ENCODE measurements around the gene DHX8.
"Not testable (repeated sequence)": the region's sequence is repeated elsewhere in the genome, so short reads cannot be mapped to it uniquely, and the experiment has no call there.

The DHX8 gene

GRCh38 chr17:43464046-43464445 is 19.7 kb upstream of the DHX8 start:
- Histone ChIP-seq H3K4me3 (ENCODE audit: low read depth, low read length) (no peak overlapping the region), H3K4me1 (ENCODE audit: control insufficient read depth, insufficient read depth, low read length) (no peaks in the 10 kb centered on the region), H3K9me3 (ENCODE audit: control insufficient read depth, insufficient read depth, low read length) (no peaks in the 10 kb centered on the region), H3K27me3 (ENCODE audit: control insufficient read depth, insufficient read depth, low read length) (no peaks in the 10 kb centered on the region), H3K9ac (ENCODE audit: low read depth, low read length) (no peak overlapping the region), H3K36me3 (ENCODE audit: control insufficient read depth, insufficient read depth, low read length) (no peaks in the 10 kb centered on the region)

GRCh38 chr17:43465049-43465448 is 18.7 kb upstream of the DHX8 start:
- H3K9ac ChIP-seq (ENCODE audit: low read depth, low read length), result no peak overlapping the region
- H3K4me1 ChIP-seq (ENCODE audit: control insufficient read depth, insufficient read depth, low read length), result no peaks in the 10 kb centered on the region
- H3K27me3 ChIP-seq (ENCODE audit: control insufficient read depth, insufficient read depth, low read length), result no peaks in the 10 kb centered on the region
- H3K36me3 ChIP-seq (ENCODE audit: control insufficient read depth, insufficient read depth, low read length), result no peaks in the 10 kb centered on the region
- no peak overlapping the region for H3K4me3 ChIP-seq (ENCODE audit: low read depth, low read length)
- no peaks in the 10 kb centered on the region for H3K9me3 ChIP-seq (ENCODE audit: control insufficient read depth, insufficient read depth, low read length)

DNA sequence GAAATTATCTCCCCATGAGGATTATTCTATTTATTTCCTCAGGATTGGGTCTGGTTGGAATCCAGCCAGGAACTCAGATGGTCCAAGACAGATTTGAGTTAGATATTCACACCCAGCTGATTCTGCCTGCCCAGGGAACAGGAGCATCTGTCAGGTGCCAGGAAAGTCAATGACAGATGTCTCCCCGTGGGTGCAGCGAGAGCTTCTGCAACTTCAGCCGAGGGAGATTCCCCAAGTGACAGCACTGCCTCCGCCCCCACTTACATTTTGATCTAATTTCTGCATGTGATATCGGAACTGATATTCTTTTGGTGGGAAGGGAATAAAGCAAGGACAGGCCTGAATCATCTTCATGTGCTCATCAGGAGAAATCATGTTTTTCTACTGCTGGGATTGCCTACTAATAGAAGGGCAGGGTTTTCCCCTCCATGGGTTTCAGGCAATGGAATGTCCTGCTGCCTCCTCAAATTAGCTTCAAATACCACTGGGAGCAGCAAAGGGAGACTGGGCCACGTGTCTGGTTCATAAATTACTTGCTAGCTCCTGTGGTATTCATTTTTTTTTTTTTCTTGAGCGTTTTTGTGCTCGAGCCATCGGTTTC is 15.7 kb upstream of the DHX8 start:
- H3K9ac ChIP-seq (ENCODE audit: low read depth, low read length), result no peak overlapping the region
- H3K27me3 ChIP-seq (ENCODE audit: control insufficient read depth, insufficient read depth, low read length), result no peaks in the 10 kb centered on the region
- no peaks in the 10 kb centered on the region for H3K9me3 ChIP-seq (ENCODE audit: control insufficient read depth, insufficient read depth, low read length)
- no peaks in the 10 kb centered on the region for H3K36me3 ChIP-seq (ENCODE audit: control insufficient read depth, insufficient read depth, low read length)
- no peaks in the 10 kb centered on the region for H3K4me1 ChIP-seq (ENCODE audit: control insufficient read depth, insufficient read depth, low read length)
- H3K4me3 ChIP-seq (ENCODE audit: low read depth, low read length), result no peak overlapping the region

DNA sequence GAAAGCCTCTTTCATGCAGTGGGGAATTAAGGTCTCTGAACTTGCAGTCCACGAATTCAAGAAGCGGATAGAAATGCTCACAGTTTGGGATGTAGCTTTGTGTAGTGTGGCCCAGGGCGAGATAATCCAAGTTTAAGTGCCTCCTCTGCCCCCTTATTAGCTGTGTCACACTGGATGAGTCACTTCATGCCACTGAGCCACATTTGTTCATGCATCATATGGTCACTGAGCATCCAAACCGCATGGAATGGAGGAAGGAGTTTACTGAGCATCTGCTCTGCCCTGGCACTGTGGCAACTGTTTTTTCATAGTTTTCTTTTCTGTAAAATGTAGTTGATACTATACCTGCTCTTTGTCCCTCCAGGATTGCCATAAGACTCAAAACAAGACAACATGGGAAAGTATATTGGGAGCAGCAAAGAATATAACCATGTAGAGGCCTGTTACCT is 15.1 kb upstream of the DHX8 start:
- no peaks in the 10 kb centered on the region for H3K27me3 ChIP-seq (ENCODE audit: control insufficient read depth, insufficient read depth, low read length)
- H3K9ac ChIP-seq (ENCODE audit: low read depth, low read length), result no peak overlapping the region
- H3K9me3 ChIP-seq (ENCODE audit: control insufficient read depth, insufficient read depth, low read length), result no peaks in the 10 kb centered on the region
- no peaks in the 10 kb centered on the region for H3K4me1 ChIP-seq (ENCODE audit: control insufficient read depth, insufficient read depth, low read length)
- no peaks in the 10 kb centered on the region for H3K36me3 ChIP-seq (ENCODE audit: control insufficient read depth, insufficient read depth, low read length)
- H3K4me3 ChIP-seq (ENCODE audit: low read depth, low read length), result no peak overlapping the region

GRCh38 chr17:43469145-43469544 is 14.6 kb upstream of the DHX8 start:
- Histone ChIP-seq H3K4me3 (ENCODE audit: low read depth, low read length) (no peak overlapping the region), H3K27me3 (ENCODE audit: control insufficient read depth, insufficient read depth, low read length) (no peaks in the 10 kb centered on the region), H3K4me1 (ENCODE audit: control insufficient read depth, insufficient read depth, low read length) (no peaks in the 10 kb centered on the region), H3K36me3 (ENCODE audit: control insufficient read depth, insufficient read depth, low read length) (no peaks in the 10 kb centered on the region), H3K9ac (ENCODE audit: low read depth, low read length) (no peak overlapping the region), H3K9me3 (ENCODE audit: control insufficient read depth, insufficient read depth, low read length) (no peaks in the 10 kb centered on the region)

- no peaks in the 10 kb centered on the region for H3K36me3 ChIP-seq (ENCODE audit: control insufficient read depth, insufficient read depth, low read length)
- H3K4me3 ChIP-seq (ENCODE audit: low read depth, low read length), result no peak overlapping the region
- H3K9ac ChIP-seq (ENCODE audit: low read depth, low read length), result no peak overlapping the region
- H3K27me3 ChIP-seq (ENCODE audit: control insufficient read depth, insufficient read depth, low read length), result no peaks in the 10 kb centered on the region
- H3K9me3 ChIP-seq (ENCODE audit: control insufficient read depth, insufficient read depth, low read length), result no peaks in the 10 kb centered on the region
- H3K4me1 ChIP-seq (ENCODE audit: control insufficient read depth, insufficient read depth, low read length), result no peaks in the 10 kb centered on the region
Measured at GRCh38 chr17:43471585-43472160, 12.1 kb upstream of the DHX8 start.

GRCh38 chr17:43475494-43476089 is 8.2 kb upstream of the DHX8 start:
- Histone ChIP-seq H3K27me3 (ENCODE audit: control insufficient read depth, insufficient read depth, low read length) (no peaks in the 10 kb centered on the region), H3K4me3 (ENCODE audit: low read depth, low read length) (no peak overlapping the region), H3K9ac (ENCODE audit: low read depth, low read length) (no peak overlapping the region), H3K4me1 (ENCODE audit: control insufficient read depth, insufficient read depth, low read length) (no peaks in the 10 kb centered on the region), H3K36me3 (ENCODE audit: control insufficient read depth, insufficient read depth, low read length) (no peaks in the 10 kb centered on the region), H3K9me3 (ENCODE audit: control insufficient read depth, insufficient read depth, low read length) (no peaks in the 10 kb centered on the region)

GRCh38 chr17:43476306-43476705 is 7.5 kb upstream of the DHX8 start:
- H3K27me3 ChIP-seq (ENCODE audit: control insufficient read depth, insufficient read depth, low read length); H3K4me1 ChIP-seq (ENCODE audit: control insufficient read depth, insufficient read depth, low read length); H3K9ac ChIP-seq (ENCODE audit: low read depth, low read length); H3K4me3 ChIP-seq (ENCODE audit: low read depth, low read length); H3K36me3 ChIP-seq (ENCODE audit: control insufficient read depth, insufficient read depth, low read length); H3K9me3 ChIP-seq (ENCODE audit: control insufficient read depth, insufficient read depth, low read length): not testable (repeated sequence)

DNA sequence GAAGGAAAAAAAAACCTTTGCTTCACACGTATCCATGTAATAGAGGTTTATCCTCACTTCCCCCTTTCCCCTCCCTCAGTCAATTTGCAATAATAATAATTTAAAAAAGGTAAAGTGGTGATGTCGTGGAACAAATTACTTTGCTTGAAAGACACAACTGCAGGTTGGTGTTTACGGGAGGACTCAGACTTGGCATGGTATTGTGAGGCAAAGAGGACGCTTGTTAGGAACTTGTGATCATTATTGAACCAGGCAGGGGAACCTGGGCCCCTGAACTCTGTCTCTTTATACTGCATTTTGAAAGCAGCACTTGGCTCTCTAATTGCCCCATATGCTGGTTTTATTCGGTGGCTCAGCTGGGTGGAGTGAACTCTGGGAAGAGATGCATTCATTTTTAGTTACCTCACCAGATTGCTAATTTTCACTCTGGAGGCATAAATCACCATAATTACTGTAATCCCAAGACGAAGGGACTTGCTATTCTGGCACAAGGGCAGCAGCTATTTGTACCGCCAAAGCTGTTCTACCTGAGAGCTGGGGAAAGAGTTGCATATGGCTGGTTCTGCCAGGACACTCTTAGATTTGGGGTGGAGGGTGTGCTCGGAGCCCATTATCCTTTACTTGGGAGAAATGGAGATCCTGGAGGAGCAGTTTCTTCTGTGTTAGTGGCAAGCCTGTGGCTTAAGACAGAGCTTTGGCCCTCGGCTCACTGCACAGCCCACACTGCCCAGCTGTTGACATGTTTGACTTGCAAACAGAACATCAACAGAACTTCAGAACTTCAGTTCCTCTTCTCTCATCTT is 5.7 kb upstream of the DHX8 start:
- H3K4me1 ChIP-seq (ENCODE audit: control insufficient read depth, insufficient read depth, low read length), result no peaks in the 10 kb centered on the region
- no peaks in the 10 kb centered on the region for H3K27me3 ChIP-seq (ENCODE audit: control insufficient read depth, insufficient read depth, low read length)
- no peaks in the 10 kb centered on the region for H3K9me3 ChIP-seq (ENCODE audit: control insufficient read depth, insufficient read depth, low read length)
- H3K36me3 ChIP-seq (ENCODE audit: control insufficient read depth, insufficient read depth, low read length), result no peaks in the 10 kb centered on the region
- no peak overlapping the region for H3K9ac ChIP-seq (ENCODE audit: low read depth, low read length)
- no peak overlapping the region for H3K4me3 ChIP-seq (ENCODE audit: low read depth, low read length)

DNA sequence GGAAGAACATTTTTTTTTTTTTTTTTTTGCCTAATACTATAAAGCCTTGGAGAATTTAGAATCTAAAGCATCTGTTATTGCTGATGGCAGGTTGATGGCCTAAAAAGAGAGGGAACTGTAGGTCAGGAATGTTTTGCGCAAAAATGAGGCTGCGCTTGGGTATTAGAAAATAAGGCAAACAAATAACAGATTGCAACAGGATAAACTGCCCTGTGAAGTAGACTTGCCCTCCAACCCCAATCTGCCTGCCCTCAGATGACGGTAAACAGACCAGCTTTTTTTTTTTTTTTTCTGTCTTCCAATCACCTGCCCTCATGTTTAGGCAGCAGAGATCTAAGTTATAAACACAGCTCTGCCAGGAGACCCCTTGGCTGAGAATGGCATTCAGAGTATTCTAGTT is 3.8 kb upstream of the DHX8 start:
- no peak overlapping the region for H3K4me3 ChIP-seq (ENCODE audit: low read depth, low read length)
- H3K27me3 ChIP-seq (ENCODE audit: control insufficient read depth, insufficient read depth, low read length), result no peaks in the 10 kb centered on the region
- peaks cover 2% of the 10 kb centered on the region for H3K4me1 ChIP-seq (ENCODE audit: control insufficient read depth, insufficient read depth, low read length)
- no peaks in the 10 kb centered on the region for H3K9me3 ChIP-seq (ENCODE audit: control insufficient read depth, insufficient read depth, low read length)
- no peak overlapping the region for H3K9ac ChIP-seq (ENCODE audit: low read depth, low read length)
- no peaks in the 10 kb centered on the region for H3K36me3 ChIP-seq (ENCODE audit: control insufficient read depth, insufficient read depth, low read length)

GRCh38 chr17:43482103-43483012 is 1.4 kb upstream of the DHX8 start:
- H3K4me1 ChIP-seq (ENCODE audit: control insufficient read depth, insufficient read depth, low read length), result peaks cover 2% of the 10 kb centered on the region
- no peak overlapping the region for H3K4me3 ChIP-seq (ENCODE audit: low read depth, low read length)
- no peaks in the 10 kb centered on the region for H3K27me3 ChIP-seq (ENCODE audit: control insufficient read depth, insufficient read depth, low read length)
- H3K9ac ChIP-seq (ENCODE audit: low read depth, low read length), result no peak overlapping the region
- H3K36me3 ChIP-seq (ENCODE audit: control insufficient read depth, insufficient read depth, low read length), result no peaks in the 10 kb centered on the region
- H3K9me3 ChIP-seq (ENCODE audit: control insufficient read depth, insufficient read depth, low read length), result no peaks in the 10 kb centered on the region
